C4-2B (cell line): ENCODE measurements around the gene XXYLT1.
A peak's percentile ranks its signal among the peaks of the same experiment; 100 is the strongest.

Experiments
- H3K27ac ChIP-seq: fragments of 450-650 bp; 2 replicates; pipeline ENCODE4 v1.5.1; 2017
- ZFX ChIP-seq: fragments of 450-650 bp; IDR thresholded peaks from 2 replicates; pipeline ENCODE4 v1.6.1; 2017
- TF ChIP-seq, protein P1 (sequence below): fragments of 450-650 bp; conservative IDR thresholded peaks from 2 replicates; pipeline ENCODE4 v1.5.1; 2017; ENCODE audit warnings: mild to moderate bottlenecking

XXYLT1 gene

DNA sequence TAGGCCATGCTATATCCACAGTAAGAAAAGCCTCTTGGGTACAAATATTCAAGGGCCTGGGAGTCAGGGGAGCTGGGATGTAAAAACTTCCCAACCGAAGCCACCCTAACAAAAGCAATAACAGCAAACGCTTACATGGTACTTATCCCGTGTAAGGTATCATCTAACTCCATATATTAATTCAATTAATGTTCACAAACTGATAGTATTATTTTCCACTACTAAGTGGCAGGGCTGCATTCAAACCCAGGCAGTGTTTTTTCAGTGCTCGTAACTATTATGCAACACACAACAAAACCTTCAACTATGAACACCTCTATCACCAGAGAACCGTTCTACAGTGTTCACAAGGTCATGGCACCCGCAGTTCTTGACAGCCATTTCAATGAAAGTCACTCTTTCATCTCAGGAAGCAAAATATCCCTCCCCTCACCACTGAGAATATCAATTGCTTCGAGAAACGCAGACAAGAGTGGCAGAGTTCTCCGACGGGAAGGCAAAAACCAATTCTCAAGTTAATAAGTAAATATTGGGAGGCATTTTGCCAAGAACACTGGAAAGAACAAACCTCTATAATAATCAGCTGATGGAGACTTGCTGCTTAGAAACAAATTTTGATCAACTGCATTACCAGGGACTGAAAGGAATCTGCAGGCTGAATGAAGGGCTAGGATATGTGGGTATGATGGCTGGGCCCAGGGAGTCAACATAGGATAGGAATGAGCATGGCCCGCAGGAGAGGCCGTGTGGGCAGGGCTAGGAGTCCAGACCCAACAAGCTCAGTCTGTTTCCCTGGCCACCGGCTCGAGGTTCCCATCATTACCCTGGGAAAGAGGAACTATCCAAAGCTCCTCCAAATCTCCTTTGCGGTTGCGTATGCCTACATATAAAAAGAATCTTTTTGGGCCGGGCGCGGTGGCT lies 72.3 kb downstream of the XXYLT1 start:
- TF ChIP-seq ZFX: no peak
- TF ChIP-seq, protein P1, sequence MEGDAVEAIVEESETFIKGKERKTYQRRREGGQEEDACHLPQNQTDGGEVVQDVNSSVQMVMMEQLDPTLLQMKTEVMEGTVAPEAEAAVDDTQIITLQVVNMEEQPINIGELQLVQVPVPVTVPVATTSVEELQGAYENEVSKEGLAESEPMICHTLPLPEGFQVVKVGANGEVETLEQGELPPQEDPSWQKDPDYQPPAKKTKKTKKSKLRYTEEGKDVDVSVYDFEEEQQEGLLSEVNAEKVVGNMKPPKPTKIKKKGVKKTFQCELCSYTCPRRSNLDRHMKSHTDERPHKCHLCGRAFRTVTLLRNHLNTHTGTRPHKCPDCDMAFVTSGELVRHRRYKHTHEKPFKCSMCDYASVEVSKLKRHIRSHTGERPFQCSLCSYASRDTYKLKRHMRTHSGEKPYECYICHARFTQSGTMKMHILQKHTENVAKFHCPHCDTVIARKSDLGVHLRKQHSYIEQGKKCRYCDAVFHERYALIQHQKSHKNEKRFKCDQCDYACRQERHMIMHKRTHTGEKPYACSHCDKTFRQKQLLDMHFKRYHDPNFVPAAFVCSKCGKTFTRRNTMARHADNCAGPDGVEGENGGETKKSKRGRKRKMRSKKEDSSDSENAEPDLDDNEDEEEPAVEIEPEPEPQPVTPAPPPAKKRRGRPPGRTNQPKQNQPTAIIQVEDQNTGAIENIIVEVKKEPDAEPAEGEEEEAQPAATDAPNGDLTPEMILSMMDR: no peak
- peak overlapping the region; percentile 17 for H3K27ac ChIP-seq

DNA sequence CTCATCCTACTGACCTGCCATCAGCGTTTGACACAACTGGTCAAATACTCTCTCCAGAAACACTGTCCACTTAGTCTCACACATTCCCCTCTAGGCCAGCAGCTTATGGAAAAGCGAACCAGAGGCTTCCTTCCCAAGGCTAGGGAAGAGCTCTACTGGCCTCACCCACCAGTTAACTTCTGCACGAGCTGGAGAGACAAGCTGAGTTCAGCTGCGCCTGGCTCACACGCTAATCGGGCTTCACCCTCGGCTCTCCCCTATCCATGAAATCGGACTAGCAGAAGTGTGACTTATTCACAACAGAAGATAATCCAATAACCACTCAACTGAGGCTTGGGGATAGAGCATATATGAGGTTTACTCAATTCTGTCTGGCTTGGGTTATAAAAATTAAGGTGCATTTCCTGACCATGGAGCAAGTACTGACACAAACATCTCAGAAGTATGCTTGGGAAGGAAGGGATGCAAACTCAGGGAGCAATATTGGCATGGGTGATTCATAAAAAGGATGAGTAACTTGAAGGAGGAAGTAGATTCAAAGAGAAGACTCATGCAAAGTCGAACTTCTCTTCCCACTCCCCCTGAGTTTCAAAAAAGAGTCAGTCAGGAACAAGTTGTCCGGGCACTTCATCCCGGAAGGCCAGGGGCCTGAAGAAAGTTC lies 73.1 kb downstream of the XXYLT1 start:
- H3K27ac ChIP-seq: no peak overlapping the region; the same call in 1 of the 2 replicates
- no peak for TF ChIP-seq ZFX
- TF ChIP-seq, protein P1: no peak

DNA sequence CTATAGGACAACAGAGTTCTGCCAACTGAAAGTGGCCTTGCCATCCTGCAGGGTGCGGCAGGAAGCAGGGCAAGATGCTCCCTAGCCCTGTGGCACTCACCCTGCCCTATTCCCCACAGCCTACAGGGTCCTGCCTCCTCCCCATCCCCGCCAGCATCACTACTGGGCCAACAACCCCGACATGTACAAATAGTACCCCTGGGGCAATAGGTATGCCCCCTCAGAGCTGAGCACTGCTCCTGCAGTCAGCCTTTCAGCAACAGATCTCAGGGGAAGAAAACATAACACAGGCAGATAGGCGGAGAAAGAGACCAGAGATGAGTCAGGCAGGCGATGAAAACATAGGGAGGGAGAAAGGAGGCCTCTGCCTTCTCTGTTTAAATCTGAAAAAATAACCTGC lies 74.7 kb downstream of the XXYLT1 start:
- H3K27ac ChIP-seq: no peak overlapping the region
- no peak for TF ChIP-seq ZFX
- TF ChIP-seq, protein P1: no peak

DNA sequence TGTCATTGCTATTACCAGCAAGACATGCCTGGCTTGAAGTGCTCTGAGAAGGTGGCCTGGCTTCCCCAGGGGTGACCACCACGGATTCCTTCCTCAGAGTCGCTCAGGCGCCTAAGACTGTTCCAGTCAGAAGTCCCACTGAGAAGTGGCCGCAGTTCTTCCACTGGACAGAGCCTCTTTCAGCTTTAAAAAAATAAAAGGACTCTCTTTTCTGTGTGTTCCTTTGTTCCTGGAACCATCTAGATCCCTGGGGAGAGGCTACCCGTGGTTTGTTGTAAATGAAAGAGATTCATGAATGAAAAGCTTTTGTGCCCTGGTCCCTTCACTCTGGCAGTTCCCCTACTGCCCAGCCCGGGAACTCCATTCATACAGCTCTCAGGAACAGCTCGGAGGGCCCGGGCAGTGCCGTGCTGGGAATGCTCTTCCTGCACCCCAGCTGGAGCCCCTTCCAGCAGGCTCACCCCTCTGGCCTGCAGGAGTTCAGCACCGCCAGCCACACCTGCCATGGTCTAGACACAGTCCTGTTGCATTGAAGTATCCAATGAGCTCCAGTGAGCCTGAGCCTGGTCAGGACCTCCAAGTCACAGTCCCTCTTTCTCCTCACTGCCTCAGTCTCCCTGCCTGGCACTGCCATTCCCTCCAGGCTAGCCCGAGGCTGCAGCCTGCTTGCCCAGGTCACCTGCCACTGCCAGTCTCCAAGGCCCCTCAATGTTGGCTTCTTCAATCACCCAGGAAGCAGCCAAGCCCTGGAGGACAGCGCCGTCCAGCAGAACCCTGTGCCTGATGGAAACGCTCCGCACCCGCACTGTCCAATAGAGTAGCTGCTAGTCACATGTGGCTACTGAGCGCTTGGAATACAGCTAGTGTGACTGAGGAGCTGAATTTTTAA lies 75.4 kb downstream of the XXYLT1 start:
- H3K27ac ChIP-seq: no peak overlapping the region

DNA sequence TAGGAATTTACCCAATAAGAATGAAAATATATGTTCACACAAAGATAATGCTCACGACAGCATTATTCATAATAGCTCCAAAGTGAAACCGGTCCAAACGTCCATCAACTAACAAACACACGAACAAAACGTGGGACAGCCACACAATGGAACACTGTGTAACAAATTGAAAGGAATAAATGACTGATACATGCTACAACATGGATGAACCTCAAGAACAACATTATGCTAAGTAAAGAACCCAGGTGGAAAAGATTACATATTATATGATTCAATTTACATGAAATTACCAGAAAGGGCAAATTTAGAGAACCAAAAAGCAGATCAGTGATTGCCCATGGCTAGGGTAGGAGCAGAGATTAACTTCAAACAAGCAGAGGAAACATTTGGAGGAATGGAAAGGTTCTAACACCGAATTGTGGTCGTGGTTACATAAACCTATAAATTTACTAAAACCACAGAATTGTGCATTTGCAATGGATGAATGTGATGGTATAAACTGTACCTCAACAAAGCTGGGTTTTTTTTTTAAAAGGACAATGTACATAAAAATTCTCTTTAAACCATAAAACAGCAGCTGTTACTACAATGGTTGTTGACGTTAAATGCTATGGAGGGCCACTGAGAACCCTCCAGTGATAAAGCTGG lies 76.3 kb downstream of the XXYLT1 start:
- TF ChIP-seq, protein P1: no peak
- TF ChIP-seq ZFX: no peak

More for the DNA sequence above, 75.4 kb downstream of the XXYLT1 start:
- TF ChIP-seq, protein P1: no peak
- no peak for TF ChIP-seq ZFX

DNA sequence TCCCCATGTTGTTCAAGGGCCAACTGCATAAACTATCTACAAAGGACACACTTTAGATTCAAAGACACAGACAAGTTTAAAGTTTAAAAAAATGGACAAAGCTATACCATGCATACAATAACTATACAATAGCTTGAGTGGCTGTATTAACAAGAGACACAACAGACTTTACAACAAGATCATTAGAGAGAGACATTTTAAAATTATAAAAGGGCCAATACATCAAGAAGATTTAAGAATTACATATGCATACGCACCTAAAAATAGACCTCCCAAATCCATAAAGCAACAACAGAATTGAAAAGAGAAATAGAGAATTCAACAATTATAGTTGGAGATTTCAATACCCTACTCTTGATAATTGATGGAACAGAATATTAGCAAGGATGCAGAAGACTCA lies 79.4 kb downstream of the XXYLT1 start:
- no peak for TF ChIP-seq ZFX
- TF ChIP-seq, protein P1: no peak
- H3K27ac ChIP-seq: no peak overlapping the region

More for the DNA sequence above, 76.3 kb downstream of the XXYLT1 start:
- no peak overlapping the region for H3K27ac ChIP-seq
